ENCODE data around the gene ABCC12. TPM values are rescaled to one million over a fixed set of nuclear protein-coding genes. Genes with fewer than 3 reads are reported as not detected.

Gene ABCC12
- total and polyA plus RNA-seq, 10 of the 15 experiments (the other 5 are each of a cell fraction or from before 2014, with no cell fraction given), result 0.02 to 0.03 (median 0.03) TPM; not detected in 6

GRCh38 chr16:48133455-48134211 is 22.2 kb downstream of the ABCC12 start (continued):
- TF ChIP-seq STAT1 (conservative IDR thresholded peaks at IDR 0.05), result no peak
- TF ChIP-seq ZNF687 (IDR thresholded peaks at IDR 0.05), result no peak
- TF ChIP-seq POLR2AphosphoS2 (IDR thresholded peaks at IDR 0.05; ENCODE audit: low read depth, low read length), result no peak
- TF ChIP-seq KAT2A (conservative IDR thresholded peaks at IDR 0.05; ENCODE audit: control insufficient read depth, low read depth, low read length), result no peak

- POLR2A ChIA-PET, result no interaction called here
- Histone ChIP-seq H3K79me2 (ENCODE audit: control insufficient read depth, insufficient read depth, low read length) (no peaks in the 10 kb centered on the region), H3K27ac (ENCODE audit: control insufficient read depth, insufficient read depth) (no peak overlapping the region), H4K20me1 (ENCODE audit: control insufficient read depth, insufficient read depth) (no peaks in the 10 kb centered on the region), H3K9ac (ENCODE audit: control insufficient read depth, insufficient read depth, low read length) (no peak overlapping the region), H2AFZ (ENCODE audit: control insufficient read depth, low read depth, low read length) (no peak overlapping the region), H3K36me3 (ENCODE audit: control insufficient read depth in 2 of 2, insufficient read depth in 2 of 2, low read length in 1 of 2) (no peaks in the 10 kb centered on the region), H3K4me3 (no peak overlapping the region), H3K27me3 (replicated peaks in 1 of 2; ENCODE audit: control insufficient read depth in 2 of 2, insufficient read depth in 2 of 2, low read length in 1 of 2) (no peaks in the 10 kb centered on the region), H3K9me3 (replicated peaks; ENCODE audit: control insufficient read depth, insufficient read depth, low read length) (no peaks in the 10 kb centered on the region), H3K4me1 (ENCODE audit: control insufficient read depth, insufficient read depth, low read length) (no peaks in the 10 kb centered on the region), H3K4me2 (ENCODE audit: control insufficient read depth, insufficient read depth) (no peak overlapping the region)
- intact Hi-C loops (cut with micrococcal nuclease; ENCODE audit: unreplicated experiment) (no loop called here), in situ Hi-C loops (cut with MboI) (no loop called here)
- WGBS (ENCODE audit: insufficient coverage, insufficient replicate concordance, low lambda C conversion rate, missing lambda C conversion rate), result 8% methylated on average over 3 of the region's 3 CpGs
- CTCF ChIA-PET, result no interaction called here
- no peak for ATAC-seq
- RAD21 ChIA-PET (ENCODE audit: unreplicated experiment), result interaction anchor here (1.2 kb wide), 1 partner anchor 13 kb away, joined by 4 read pairs; no protein-coding TSS in a partner anchor
- DNase-seq (ENCODE audit: low read depth, low spot score), result no peak
- SMC1A ChIA-PET (ENCODE audit: uncharacterized antibody, unreplicated experiment), result interaction anchor here (0.7 to 1.2 kb wide), 2 partner anchors 9 to 174 kb away, joined by 4 read pairs; no protein-coding TSS in a partner anchor
- FAIRE-seq, result no peak
- BruUV-seq (replicated peaks), result no TSS peak
- TF ChIP-seq NFYB (IDR thresholded peaks at IDR 0.05; ENCODE audit: insufficient read depth, low read depth, low read length) (no peak), CUX1 (IDR thresholded peaks at IDR 0.05; ENCODE audit: insufficient replicate concordance, low read depth, low read length) (no peak), ZBED1 (IDR thresholded peaks at IDR 0.05; ENCODE audit: borderline replicate concordance) (no peak), MXI1 (IDR thresholded peaks at IDR 0.05; ENCODE audit: low read depth, low read length) (no peak), PAX8 (IDR thresholded peaks at IDR 0.05) (no peak), POLR2AphosphoS2 (IDR thresholded peaks at IDR 0.05; ENCODE audit: low read depth, low read length) (no peak), NR2C2 (IDR thresholded peaks at IDR 0.05; ENCODE audit: borderline replicate concordance, control insufficient read depth, insufficient read length, low read depth) (no peak), MEF2A (IDR thresholded peaks at IDR 0.05; ENCODE audit: insufficient read depth, low read depth, low read length) (no peak)
Measured at GRCh38 chr16:48132696-48133095, 23.1 kb downstream of the ABCC12 start.

Measured in GM12878 (cell line).